NB4 (cell line): Measurements from ENCODE around the gene CDC123.
A peak's percentile ranks its signal among the peaks of the same experiment; 100 is the strongest.

Source experiments
- DNase-seq: peaks from one replicate; pipeline ENCODE4 v3.0.0; 2010; ENCODE audit warnings: low read depth
- H3K4me3 ChIP-seq: one replicate; pipeline ENCODE4 v1.5.1; 2011; ENCODE audit warnings: mild to moderate bottlenecking, low read depth, low read length, moderate library complexity
- CTCF ChIP-seq: IDR thresholded peaks from one replicate; pipeline ENCODE4 v1.5.1; 2012; ENCODE audit warnings: low read depth, low read length
- MYC ChIP-seq: IDR thresholded peaks from 2 replicates; pipeline ENCODE4 v1.6.1; 2011; ENCODE audit warnings: low read depth, low read length
- POLR2A ChIP-seq: IDR thresholded peaks from 2 replicates; pipeline ENCODE4 v1.6.1; 2011; ENCODE audit warnings: mild to moderate bottlenecking; ENCODE audit not compliant: insufficient read length; ENCODE audit errors: extremely low read depth
- TF ChIP-seq, protein P1 (sequence below): IDR thresholded peaks from 2 replicates; pipeline ENCODE4 v1.6.1; 2011; ENCODE audit warnings: low read depth, low read length

The CDC123 gene

DNA sequence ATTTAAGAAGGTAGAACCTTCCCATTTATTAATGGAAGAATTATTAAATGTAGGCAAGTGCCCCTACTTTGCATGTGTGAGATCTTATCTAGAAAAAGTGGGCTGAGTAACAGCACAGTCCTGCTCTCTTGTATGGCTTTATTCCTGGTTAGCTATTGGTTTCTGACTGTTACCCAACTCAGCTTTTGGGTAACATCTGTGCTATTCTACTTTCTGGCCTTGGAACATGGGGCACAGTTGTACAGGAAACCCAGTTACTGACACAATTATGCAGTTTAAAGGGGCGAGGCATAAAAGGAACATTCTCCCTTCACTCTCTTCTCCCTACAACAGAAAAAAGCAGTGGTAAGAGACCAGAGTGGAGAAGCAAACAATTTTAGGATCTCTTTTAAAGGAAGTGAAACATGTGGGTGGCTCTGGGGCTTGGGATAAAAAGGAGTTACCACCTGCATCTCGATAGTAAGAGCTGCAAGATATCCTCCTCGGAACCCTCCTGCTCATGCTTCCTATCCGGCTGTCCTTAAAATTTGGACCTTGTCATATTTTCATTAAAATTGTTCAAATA lies 16.3 kb upstream of the CDC123 start:
- peak; percentile 66 for DNase-seq
- H3K4me3 ChIP-seq: no peak overlapping the region
- TF ChIP-seq CTCF (no peak), MYC (no peak), POLR2A (no peak)
- TF ChIP-seq, protein P1, sequence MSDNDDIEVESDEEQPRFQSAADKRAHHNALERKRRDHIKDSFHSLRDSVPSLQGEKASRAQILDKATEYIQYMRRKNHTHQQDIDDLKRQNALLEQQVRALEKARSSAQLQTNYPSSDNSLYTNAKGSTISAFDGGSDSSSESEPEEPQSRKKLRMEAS: no peak

- DNase-seq: no peak
- TF ChIP-seq CTCF: no peak
- TF ChIP-seq POLR2A: no peak
- TF ChIP-seq MYC: no peak
- TF ChIP-seq, protein P1: no peak
- H3K4me3 ChIP-seq: no peak overlapping the region
Measured at GRCh38 chr10:12180221-12180974, 15.6 kb upstream of the CDC123 start.

- H3K4me3 ChIP-seq: no peak overlapping the region
- DNase-seq: peak; percentile 97
Measured at GRCh38 chr10:12181065-12181775, 14.8 kb upstream of the CDC123 start.

GRCh38 chr10:12184165-12184564 lies 11.8 kb upstream of the CDC123 start:
- TF ChIP-seq POLR2A: no peak
- TF ChIP-seq MYC: no peak
- TF ChIP-seq, protein P1: no peak
- TF ChIP-seq CTCF: no peak
- DNase-seq: no peak
- H3K4me3 ChIP-seq: no peak overlapping the region

More at GRCh38 chr10:12181065-12181775, 14.8 kb upstream of the CDC123 start:
- TF ChIP-seq CTCF (no peak), POLR2A (no peak), MYC (no peak; the same call in 1 of the 2 replicates)
- TF ChIP-seq, protein P1: peak; percentile 42; the same call in 1 of the 2 replicates

- no peak overlapping the region for H3K4me3 ChIP-seq
- peak; percentile 32 for DNase-seq
- TF ChIP-seq, protein P1: no peak
- TF ChIP-seq MYC (no peak), CTCF (no peak), POLR2A (no peak)
Measured at GRCh38 chr10:12186323-12186722, 9.7 kb upstream of the CDC123 start.
